Astrocyte of the cerebellum (primary cell): Measurements from ENCODE around the gene MCTP2.
"Not testable (repeated sequence)": the region's sequence is repeated elsewhere in the genome, so short reads cannot be mapped to it uniquely, and the experiment has no call there.

Experiments used
- DNase-seq: peaks from one replicate; pipeline ENCODE4 v3.0.0-alpha.2; 2011; ENCODE audit warnings: low read depth
- H3K4me3 ChIP-seq: 2 replicates; pipeline ENCODE4 v1.5.1; 2011; ENCODE audit warnings: mild to moderate bottlenecking, low read depth, low read length, moderate library complexity
- in situ Hi-C: cut with HindIII; loops from 2 replicates; pipeline ENCODE4 v1.10.0; 2017; ENCODE audit warnings: low sequenced_read_pairs
- TF ChIP-seq, protein P1 (sequence below): IDR thresholded peaks from 2 replicates; pipeline ENCODE4 v1.5.1; 2012; ENCODE audit warnings: low read length, low read depth, moderate library complexity, mild to moderate bottlenecking; ENCODE audit errors: missing control alignments

MCTP2 gene

DNA sequence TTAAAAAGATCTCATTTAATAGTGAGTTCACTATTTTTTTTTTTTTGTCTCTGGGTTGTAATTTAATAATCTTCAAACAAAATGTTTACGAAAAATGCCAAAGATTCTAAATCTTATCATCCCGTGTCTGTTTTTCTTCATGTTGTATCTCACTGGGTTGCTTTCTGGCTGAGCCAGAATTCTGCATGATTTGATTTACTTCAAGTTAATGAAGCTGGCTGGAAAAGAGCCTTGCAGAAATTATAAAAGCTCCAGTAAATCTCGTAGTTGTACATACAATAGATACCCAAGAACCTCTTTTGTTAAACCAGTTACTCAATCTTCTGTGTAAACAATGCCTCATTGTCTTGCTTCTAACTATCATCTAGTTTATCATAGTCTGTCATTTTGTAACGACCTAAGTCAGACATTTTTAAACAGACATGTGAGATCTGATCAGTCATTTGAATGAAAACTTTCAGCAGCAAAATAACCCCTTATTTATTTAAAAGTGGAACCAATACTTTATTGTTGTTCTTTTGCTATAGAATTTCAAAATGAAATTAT is 249.0 kb downstream of the MCTP2 start:
- in situ Hi-C loops: no loop called here
- DNase-seq: no peak
- TF ChIP-seq, protein P1, sequence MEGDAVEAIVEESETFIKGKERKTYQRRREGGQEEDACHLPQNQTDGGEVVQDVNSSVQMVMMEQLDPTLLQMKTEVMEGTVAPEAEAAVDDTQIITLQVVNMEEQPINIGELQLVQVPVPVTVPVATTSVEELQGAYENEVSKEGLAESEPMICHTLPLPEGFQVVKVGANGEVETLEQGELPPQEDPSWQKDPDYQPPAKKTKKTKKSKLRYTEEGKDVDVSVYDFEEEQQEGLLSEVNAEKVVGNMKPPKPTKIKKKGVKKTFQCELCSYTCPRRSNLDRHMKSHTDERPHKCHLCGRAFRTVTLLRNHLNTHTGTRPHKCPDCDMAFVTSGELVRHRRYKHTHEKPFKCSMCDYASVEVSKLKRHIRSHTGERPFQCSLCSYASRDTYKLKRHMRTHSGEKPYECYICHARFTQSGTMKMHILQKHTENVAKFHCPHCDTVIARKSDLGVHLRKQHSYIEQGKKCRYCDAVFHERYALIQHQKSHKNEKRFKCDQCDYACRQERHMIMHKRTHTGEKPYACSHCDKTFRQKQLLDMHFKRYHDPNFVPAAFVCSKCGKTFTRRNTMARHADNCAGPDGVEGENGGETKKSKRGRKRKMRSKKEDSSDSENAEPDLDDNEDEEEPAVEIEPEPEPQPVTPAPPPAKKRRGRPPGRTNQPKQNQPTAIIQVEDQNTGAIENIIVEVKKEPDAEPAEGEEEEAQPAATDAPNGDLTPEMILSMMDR: no peak
- H3K4me3 ChIP-seq: no peak overlapping the region

DNA sequence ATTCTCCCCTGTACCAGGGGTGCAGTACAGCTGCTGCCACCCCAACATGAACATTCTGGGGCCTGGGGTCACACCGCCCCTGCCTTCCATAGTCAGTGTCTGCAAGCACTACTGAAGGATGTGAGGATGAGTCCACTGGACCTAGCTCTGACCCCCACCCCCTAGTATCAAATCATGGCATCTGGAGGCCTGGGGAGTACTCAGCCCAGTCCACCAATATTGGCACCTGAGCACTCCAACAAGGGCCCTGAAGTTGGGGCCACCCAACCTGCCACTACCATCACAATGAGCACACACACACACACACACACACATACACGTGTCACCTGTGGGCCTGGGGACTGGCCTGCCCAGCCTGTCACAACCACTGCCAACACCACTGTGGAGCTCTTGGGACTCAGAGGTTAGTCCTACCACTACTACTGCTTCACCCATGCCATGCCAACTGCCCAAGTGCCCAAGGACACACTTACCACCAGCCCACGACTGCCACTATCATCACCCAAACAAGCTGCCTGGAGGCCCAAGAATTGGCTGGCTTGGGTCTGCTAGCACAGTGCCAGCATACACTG is 253.9 kb downstream of the MCTP2 start:
- no peak overlapping the region for H3K4me3 ChIP-seq
- TF ChIP-seq, protein P1: no peak
- DNase-seq: no peak
- in situ Hi-C loops: no loop called here

DNA sequence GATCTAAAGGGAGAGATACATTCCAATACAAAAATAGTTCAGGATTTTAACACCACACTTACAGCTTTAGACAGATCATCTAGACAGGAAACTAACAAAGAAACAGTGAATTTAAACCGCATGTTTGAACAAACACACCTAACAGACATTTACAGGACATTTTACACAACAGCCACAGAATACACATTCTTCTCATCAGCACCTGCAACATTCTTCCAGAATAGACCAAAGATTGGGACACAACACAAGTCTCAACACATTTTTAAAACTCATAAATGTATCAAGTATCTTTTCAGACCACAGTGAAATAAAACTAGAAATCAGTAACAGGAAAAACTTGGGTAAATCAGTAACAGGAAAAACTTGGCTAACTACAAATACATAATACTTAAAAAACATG is 256.3 kb downstream of the MCTP2 start:
- DNase-seq: no peak
- in situ Hi-C loops: no loop called here
- H3K4me3 ChIP-seq: no peak overlapping the region
- TF ChIP-seq, protein P1: no peak

DNA sequence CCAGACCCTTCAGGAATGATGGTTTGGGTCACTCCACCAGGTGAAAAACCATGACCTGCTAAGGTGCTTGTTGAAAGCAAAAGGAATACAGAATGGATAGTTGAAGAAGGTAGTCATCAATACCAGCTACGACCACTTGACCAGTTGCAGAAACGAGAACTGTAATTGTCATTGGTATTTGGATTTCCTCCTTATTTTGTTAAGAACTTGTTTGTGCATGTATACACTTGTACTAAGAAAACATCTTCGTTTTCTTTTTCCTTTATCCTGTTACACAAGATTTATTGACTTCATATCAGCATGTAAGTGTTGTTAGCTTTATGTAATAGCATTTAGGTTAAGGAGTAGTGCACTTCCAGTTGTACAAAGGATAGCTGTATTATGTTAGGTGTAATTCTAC is 261.8 kb downstream of the MCTP2 start:
- no peak for DNase-seq
- TF ChIP-seq, protein P1: no peak
- in situ Hi-C loops: no loop called here

DNA sequence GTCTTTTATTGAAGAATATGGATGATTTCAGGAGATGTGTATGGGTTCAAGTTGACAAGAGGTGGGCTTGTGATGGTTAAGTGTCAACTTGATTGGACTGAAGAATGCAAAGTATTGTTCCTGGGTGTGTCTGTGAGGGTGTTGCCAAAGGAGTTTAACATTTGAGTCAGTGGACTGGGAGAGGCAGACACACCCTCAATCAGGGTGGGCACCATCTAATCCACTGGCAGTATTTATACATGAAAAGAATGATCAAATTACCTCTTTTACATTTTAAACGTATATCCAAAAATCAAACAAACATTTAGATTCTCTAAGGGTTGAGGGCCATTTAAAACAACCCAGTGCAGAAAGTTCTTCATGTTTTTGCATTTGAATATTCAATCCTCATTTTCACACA is 262.2 kb downstream of the MCTP2 start:
- in situ Hi-C loops, H3K4me3 ChIP-seq, DNase-seq: not testable (repeated sequence)

More for the DNA sequence above, 261.8 kb downstream of the MCTP2 start:
- H3K4me3 ChIP-seq: no peak overlapping the region

DNA sequence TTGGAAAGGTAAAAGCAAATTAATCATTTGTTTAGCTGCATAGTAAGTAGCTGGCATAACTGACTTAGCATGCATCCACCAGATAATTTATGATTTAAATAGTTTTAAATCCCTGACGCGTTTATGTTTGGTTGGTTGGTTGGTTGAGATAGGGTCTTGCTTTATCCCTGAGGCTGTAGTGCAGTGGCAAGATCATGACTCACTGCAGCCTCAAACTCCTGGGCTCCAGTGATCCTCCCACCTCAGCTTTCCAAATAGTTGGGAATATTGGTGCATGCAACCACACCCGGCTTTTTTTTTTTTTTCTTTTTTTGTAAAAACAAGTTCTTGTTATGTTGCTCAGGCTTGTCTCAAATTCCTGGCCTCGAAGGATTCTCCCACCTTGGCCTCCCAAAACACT is 263.4 kb downstream of the MCTP2 start:
- TF ChIP-seq, protein P1: no peak
- DNase-seq: no peak
- H3K4me3 ChIP-seq: no peak overlapping the region
- in situ Hi-C loops: no loop called here

DNA sequence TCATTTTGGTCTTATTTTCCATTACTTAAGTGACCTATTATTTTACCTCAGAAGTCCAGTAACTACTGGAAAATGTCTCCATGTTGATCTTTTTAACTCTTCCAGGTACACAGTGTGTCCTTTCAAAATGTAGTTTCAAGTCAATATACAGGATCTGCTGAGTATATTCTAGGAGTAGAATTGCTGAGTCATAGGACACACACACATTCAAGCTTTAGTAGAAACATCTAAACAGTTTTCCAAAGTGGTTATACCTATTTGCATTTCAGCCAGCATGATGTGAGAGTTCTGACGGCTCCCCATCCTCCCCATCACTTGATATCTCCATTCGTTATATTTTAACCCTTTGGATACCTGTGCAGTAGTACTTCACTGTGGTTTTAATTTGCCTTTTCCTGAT is 271.9 kb downstream of the MCTP2 start:
- in situ Hi-C loops: no loop called here
- H3K4me3 ChIP-seq: no peak overlapping the region
- DNase-seq: no peak
- TF ChIP-seq, protein P1: no peak
